Mesenchymal stem cell (in vitro differentiated cells and primary cell): Measurements from ENCODE around the gene BRSK1. TPM values are rescaled to one million over a fixed set of nuclear protein-coding genes. Genes with fewer than 3 reads are reported as not detected.

Source experiments
- small RNA-seq: library from polyadenylated mRNA; stranded (forward); fragments of <200 nt; extraction: miRNeasy Mini kit (QIAGEN cat#:217004); gene quantifications from one replicate; pipeline ENCODE3, GENCODE V24; 2013; ENCODE audit warnings: low read depth

The BRSK1 gene

Small RNA genes lying within 50 kb of the gene (small RNA-seq; reads per million reads assigned to genes)
- not detected for gene MIR6802
- not detected for gene MIR6803
